CD4-positive, alpha-beta T cell treated with Interleukin-21 for 1 hour (primary cell): ENCODE data around the gene PGRMC1.
"Not testable (repeated sequence)": the region's sequence is repeated elsewhere in the genome, so short reads cannot be mapped to it uniquely, and the experiment has no call there.

ENCODE experiments used
- DNase-seq: peaks from one replicate; pipeline ENCODE4 v3.0.0-alpha.2; 2020

The PGRMC1 gene

DNA sequence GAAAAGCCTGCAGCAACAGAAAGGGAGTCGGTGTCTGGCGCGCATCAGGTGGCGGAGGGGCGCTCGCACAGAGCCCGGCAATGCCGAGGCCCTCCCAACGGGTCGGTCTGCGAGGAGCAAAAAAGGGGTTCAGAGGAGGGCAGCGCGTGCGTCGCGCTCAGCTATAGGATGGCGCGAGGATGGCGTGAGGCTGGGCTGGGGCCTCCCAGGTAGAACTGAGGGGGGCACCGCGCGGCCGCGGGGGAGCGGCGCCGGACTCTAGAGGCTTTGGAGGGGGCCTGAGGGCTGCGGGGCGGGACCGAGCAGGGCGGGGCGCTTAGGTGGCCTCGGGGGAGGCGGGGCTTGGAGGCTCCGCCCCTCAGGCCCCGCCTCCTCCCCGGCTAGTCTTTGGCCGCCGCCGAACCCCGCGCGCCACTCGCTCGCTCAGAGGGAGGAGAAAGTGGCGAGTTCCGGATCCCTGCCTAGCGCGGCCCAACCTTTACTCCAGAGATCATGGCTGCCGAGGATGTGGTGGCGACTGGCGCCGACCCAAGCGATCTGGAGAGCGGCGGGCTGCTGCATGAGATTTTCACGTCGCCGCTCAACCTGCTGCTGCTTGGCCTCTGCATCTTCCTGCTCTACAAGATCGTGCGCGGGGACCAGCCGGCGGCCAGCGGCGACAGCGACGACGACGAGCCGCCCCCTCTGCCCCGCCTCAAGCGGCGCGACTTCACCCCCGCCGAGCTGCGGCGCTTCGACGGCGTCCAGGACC, at the start of gene PGRMC1:
PGRMC1 (plus strand) TSS at position 414 of the 751 bp plus-strand sequence; CDS start at position 493, 79 bp downstream.
- peak; percentile 85 for DNase-seq

DNA sequence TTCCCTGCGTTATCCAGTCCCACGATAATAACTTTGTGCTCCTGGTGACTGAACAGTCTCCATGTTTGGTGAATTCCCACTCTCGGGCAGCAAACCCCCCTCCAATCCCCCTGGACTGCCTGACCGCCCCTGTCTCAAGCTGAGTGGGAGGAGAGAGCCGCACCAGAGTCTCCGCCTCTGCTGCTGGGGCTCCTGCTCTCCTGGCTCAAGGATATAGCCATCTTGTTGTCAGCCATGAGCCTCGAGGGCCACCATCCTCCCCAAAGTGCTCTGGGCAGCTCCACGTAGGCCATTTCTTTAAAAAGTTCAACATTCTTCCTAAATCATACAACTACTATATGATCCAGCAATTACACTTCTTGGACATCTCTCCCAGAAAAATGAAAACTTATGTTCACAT, 49.3 kb upstream of the PGRMC1 start:
- no peak for DNase-seq

DNA sequence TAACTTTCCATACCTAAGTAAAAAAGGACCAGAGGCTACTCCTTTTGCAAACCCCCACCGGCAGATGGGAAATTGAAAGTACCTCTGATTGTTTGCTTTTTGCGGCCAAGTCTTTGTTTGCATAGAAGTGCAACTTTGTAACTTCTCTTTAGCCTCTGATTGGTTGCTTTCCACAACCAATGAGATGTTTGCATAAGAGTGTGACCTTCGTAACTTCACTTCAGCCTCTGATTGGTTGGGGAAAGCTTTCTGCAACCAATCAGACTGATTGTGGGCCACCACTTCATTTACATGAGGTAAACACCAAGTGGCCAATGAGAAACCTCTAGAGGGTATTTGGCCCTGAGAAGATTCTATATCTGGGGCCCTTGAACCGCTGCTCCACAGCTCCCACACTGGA, 48.8 kb upstream of the PGRMC1 start:
- DNase-seq: no peak

DNA sequence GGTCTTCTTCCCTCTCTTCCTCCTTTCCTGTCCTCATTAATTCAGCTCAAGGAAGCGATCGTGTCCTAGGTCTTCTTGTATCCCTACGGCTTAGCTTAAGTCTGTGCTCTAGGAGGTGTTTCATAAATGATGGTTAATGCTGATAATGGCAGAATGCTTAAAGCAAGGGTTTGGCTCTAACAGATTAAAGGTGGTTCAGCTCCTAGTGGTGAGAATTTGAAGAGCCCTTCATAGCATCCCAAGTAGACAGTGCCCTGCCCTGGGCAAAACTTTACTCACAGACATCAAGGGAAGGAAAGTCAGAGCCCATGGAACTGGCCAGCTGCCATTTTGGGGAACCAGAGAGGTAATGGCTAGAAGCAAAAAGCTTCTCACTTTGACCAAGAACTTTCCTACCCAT, 47.0 kb upstream of the PGRMC1 start:
- DNase-seq: no peak

DNA sequence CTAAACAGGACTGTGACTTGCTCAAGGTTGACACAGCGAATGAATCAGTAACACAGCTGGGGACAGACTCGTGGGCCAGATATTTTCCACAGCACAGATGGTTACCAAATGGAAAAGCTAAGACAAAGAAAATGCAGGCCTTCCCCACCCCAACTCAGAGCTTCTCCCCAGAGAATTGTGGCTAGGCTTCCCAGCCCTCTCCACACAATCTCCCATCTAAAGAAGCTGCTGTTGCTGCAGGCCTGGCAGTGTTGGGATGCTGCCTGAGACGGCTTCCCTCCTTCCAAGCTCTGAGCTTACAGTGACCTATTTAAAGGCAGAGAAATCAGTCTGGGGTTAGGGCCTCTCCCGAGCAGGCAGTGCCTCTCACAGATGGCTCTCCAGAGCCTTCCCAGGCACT, 46.5 kb upstream of the PGRMC1 start:
- DNase-seq: no peak

DNA sequence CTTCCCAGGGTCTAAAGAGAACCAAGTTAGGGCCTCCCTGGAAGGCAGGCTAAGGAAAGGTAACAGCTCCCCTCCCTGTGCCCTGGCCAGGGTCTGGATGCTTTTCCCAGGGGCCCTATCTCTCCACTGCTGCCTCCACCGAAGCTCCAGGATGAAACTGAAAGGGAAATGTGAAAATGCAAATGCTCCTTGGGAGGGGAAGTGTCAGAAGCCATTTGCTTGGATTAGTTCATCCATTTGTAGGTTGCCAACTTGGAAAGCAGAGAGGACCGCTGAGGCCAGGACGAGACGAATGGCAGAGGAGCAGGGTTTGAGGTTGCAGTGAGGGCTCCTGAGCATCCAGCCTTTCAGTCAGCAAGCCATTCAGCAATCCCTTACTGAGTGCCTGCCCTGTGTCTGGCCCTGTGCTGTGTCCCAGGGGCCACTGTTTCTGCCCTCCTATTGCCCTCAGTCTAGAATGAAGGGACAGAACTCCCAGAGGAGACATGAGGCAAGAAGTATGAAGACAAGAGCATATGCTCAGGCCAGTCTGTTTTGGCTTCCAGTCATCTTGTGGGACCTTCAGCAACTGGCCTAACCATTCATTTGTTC, 45.9 kb upstream of the PGRMC1 start:
- DNase-seq: no peak

DNA sequence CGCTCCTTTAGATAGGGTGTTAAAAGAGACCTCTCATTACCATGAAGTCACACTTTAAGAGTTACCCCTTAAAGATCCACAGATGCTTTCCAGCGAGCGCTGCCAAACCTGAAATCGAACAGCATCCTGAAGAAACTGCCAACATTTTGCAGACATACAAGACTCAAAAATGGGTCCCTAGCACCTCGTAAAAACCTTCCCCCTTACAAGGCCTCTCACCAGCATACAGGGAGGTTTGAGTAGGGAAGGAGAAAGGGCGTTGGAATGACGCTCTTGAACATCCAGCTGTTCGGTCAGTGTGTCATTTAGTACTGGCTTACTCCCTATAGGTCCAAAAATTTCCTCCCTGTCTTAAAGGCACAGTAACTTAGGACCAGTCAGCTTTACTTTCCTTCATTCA, 45.3 kb upstream of the PGRMC1 start:
- DNase-seq: no peak

DNA sequence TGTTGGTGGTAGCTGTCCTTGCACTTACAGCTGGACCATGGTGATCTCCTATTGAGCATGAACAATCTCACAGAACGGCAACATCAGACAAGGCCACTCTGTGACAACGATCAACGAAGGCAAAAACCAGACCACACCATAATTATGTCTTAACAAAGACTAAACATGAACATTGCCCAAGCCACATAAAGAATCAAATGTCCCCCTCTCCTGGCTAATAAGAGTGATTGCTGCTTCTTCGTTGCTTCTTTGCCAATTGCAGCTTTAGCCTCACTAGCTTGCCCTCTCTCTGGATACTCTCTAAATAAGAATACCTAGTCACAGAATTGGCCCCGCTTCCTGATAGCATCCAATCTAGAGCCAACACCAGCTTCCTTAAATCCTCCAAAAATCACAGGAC, 41.5 kb upstream of the PGRMC1 start:
- no peak for DNase-seq

DNA sequence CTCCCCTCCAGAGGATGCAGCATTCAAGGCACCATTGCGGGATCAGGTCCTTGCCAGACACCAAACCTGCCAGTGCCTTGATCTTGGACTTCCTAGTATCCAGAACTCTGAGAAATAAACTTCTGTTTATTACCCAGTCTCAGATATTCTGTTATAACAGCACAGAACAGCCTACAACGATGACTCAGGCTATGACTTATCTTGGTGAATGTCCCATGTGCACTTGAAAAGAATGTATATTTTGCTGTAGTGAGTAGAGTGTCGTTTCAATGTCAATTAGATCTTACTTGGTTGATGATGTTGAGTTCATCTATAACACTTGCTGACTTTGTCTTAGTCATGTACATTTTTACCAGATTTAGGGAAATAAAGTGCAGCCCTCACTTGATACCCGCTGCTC, 34.5 kb upstream of the PGRMC1 start:
- DNase-seq: no peak

DNA sequence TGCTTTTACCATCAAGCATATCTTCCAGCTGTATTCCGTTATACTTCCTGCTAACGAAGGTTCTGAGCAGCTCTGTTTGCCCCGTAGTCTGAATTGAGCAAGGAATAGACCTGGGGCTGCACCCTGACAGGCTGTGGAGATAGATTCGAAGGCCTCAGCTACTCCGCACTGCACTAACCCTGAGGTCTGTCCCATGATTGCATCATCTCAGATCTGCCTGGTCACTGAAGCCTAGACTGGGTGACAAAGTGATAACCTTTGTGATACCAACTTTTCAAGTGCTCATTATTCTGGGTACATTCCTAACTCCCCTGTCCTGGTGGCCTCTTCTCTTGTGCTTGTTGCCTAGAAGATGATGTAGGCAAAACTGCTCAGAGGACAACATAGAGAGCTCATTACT, 29.9 kb upstream of the PGRMC1 start:
- no peak for DNase-seq

DNA sequence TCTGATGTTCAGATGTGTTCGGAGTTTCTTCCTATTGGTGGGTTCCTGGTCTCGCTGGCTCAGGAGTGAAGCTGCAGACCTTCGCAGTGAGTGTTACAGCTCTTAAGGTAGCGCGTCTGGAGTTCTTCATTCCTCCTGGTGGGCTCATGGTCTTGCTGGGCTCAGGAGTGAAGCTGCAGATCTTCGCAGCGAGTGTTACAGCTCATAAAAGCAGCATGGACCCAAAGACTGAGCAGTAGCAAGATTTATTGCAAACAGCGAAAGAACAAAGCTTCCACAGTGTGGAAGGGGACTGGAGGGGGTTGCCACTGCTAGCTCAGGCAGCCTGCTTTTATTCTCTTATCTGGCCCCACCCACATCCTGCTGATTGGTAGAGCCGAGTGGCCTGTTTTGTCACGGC, 28.6 kb upstream of the PGRMC1 start:
- not testable (repeated sequence) for DNase-seq

DNA sequence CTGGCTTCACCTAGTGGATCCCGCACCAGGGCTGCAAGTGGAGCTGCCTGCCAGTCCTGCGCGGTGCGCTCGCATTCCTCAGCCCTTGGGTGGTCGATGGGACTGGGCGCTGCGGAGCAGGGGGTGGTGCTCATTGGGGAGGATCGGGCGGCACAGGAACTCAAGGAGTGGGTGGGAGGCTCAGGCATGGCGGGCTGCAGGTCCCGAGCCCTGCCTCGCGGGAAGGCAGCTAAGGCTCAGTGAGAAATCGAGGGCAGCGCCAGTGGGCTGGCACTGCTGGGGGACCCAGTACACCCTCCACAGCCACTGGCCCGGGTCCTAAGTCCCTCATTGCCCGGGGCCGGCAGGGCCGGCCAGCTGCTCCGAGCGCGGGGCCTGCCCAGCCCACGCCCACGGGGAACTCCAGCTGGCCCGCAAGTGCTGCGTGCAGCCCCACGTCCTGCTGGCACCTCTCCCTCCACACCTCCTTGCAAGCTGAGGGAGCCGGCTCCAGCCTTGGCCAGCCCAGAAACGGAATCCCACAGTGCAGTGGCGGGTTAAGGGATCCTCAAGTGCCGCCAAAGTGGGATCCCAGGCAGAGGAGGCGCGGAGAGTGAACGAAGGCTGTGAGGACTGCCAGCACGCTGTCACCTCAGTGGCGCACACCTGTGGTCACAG, 27.6 kb upstream of the PGRMC1 start:
- DNase-seq: no peak

DNA sequence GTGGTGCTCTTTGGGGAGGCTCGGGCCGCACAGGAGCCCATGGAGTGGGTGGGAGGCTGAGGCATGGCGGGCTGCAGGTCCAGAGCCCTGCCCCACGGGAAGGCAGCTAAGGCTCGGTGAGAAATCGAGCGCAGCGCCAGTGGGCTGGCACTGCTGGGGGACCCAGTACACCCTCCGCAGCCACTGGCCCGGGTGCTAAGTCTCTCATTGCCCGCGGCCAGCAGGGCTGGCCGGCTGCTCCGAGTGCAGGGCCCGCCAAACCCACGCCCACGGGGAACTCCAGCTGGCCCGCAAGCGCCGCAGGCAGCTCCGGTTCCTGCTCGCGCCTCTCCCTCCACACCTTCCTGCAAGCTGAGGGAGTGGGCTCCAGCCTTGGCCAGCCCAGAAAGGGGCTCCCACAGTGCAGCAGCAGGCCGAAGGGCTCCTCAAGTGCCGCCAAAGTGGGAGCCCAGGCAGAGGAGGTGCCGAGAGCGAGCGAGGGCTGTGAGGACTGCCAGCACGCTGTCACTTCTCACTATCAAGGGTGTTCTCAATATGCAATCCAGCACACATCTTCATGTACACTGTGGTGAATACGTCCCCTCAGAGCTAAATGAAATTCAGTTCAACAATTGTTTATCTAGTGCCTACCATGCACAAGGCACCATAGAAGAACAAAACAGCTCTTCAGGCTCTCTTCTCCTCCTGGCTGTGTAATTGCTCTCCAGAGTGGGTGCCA, 25.0 kb upstream of the PGRMC1 start:
- DNase-seq: not testable (repeated sequence)

DNA sequence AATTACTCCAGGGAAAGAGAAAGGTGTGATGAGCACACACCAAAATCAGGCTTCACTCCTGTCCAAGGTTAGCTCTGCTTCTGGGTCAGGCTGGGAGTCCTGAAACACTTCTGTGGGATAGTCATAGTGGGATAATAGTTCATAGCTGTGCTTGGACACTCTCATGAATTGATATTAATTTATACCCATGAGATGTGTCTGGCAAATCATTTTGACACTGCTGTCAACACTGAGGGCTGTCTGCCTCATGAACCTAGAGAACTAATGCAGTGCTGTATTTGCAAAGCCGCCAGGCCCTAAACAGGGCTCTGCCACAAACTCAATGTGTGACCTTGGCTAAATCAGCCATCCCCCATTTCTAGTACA, 24.5 kb upstream of the PGRMC1 start:
- no peak for DNase-seq

DNA sequence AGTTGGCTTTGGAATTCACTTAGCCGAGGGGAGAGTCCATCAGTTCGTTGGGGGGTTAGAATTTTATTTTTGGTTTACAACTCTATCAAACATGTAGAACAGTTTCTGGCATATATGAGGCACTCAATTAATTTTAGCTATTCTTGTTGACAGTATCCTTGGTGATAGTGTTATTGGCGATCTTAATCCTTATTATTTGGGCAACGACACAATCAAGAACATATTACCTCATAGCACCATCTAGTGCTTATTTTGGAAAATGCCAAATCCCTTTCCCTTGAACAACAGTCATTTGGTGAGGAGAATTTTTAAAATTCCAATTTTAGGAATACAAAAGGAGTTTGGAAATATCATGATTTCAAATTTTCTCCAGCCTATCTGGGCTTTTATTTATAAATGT, 17.9 kb upstream of the PGRMC1 start:
- no peak for DNase-seq

DNA sequence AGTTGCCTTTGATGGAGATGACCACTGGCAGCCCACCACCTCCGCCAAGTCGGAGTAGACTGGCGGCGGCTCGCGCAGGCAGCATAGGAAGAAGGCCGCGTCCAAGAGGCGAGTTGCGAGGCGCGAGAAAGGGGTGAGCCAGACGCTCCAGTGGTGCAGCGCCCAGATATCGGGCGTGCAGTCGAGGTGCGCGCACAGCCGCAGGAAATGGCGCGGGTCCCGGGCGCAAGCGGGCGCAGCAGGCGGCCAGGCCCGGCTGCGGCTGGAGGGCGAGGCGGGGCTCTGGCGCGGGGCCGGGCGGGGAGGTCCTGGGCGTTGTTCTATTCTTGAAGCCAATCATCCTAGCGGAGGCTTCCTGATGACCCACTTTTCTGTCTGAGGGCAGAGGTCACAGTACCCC, 13.2 kb upstream of the PGRMC1 start:
- no peak for DNase-seq

DNA sequence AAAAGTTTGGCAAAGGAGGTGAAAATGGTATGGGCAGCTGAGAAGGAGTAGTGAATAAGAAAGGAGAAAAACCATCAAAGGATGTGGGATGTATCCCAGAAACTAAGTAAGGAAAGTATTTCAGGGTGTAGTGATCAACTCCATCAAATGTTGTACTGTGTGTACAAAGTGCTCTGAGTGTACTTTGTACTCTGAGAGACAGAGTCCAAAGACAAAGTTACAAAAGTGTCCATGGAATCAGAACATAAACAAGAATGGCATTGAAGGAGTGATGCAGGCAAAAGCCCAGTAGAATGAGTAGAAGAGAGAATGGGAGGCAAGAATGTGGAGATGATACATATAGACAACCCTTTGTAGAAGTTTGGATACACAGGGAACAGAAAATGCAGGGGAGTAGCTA, 12.3 kb upstream of the PGRMC1 start:
- DNase-seq: no peak

DNA sequence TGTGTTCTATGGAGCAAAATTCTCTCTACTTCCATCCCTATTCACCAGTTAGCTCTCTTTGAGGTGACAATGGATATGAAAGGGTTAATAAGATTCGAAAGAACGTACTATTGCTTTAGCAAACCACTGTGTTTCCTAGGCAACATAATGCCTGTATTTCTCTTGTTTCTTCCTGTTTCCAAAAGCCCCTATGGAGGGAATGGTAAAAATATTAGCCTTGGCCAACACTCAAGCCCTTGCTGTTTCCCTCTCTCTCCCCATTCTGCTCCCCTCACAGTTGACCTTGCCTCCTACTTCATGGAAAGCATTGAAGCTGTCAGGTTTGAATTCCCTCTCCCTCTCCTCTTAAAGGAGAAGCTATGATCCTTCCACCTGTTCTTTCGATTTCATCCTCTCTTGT, 9.6 kb upstream of the PGRMC1 start:
- no peak for DNase-seq

DNA sequence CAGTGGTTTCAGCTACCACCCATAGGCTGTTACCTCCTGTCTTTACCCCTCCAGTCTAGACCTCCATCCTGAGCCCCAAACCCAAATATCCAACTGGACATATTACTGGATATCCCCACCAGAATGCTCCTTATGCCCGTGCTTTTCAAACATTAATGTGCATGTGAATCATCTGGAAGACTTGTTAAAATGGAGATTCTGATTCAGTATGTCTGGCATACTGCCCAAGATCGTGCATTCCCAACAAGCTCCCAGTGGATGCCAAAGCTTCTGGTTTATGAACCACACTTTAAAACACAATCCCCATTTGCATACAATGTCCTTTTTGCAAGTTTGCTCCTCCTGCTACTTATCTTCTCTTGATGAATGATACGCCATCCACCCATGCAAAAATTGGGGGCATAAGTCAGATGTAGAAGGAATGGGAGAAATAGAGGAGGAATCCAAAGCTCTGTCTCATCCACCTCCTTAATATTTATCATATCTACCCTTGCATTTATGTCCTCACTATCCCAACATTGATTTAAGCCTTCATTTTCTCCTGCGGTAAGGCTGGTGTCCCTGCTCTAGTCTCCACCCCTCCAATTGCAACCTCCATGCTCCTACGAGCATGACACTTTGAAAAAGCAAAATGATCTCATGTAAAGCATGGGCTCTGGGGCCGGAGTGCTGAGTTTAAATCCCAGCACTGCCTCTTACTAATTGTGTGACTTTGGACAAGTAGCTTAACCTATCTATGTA, 7.4 kb upstream of the PGRMC1 start:
- DNase-seq: no peak

DNA sequence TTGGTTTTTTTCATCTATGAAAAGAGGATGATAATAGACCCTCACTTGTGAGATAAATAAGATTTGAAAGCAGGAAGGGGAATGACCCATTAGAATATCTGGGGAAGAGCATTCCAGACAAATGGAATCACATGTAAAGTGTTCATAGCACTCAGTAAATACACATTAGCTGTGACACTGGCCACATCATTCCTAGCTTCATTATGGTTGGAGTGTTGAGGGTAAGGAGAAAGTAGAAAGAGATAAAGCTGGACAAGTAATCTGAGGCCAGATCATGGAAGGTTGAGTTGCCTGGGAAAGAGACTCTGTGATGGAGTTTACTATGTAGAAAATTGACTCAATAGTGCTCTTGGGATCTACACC, 6.9 kb upstream of the PGRMC1 start:
- DNase-seq: no peak

DNA sequence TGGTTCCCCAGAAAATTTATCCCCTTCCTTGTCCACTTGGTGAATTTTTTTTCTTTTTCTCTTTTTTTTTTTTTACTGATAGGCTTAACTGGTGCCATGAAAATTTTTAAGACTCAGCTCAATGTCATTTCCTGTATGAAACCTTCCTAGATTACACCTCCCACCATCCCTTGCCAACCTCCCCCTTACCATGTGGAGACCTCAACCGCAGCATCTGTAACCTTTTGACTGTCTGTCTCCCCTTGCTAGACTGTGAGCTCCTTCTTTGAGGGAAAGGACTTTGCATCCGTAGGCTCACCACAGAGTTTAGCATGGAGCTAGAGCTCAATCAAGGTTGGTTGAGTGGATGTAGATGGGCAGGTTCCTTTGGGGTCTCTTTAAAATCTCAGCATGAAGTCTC, 5.2 kb upstream of the PGRMC1 start:
- DNase-seq: no peak

DNA sequence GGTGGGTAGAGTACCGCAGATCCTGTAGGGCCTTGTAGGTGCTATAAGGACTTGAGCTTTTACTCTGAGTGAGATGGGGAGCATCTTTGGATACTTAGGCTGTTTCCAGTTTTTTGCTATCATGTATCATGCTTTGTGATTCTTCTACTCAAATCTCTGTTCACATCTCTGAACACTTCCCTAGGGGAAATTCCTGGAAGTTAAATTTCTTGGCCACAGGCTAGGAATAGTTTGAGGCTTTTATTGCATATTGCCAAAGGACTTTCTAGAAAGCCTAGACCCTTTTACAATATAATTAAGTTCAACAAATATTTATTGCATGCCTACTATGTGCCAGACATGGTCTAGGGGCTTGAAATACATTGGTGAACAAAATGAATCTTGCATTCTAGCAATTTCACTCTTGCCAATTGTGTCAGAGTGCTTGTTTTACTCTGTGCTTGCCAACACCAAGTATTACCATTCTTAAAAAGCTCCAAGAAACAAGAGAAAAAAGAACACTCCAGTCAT, 4.1 kb upstream of the PGRMC1 start:
- no peak for DNase-seq

DNA sequence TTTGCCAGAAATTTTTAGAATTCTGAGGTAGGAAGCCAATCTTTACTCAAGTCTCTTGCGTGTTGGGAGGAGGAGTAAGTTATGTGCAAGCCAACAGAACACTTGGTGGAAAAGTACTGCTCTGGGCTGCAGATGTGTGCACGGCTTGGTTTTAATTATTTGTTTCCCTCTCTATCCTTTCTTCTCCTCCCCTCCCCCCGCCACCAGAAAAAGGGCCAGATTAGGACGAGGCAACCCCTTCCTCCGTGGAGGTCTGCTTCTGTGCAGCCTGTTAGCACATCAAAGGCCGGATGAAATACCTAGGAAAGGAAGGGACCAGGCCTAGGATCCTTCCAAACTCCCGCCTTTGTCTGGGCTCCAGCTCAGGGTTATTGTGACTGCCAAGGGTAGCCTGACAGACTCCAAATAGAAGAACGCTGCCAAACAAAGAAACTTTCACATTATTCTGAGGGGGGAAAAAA, 1.0 kb upstream of the PGRMC1 start:
- no peak for DNase-seq
